Fibroblast of mammary gland (primary cell): ENCODE results near the gene PIK3C2G.

Source experiments
- DNase-seq: peaks from one replicate; pipeline ENCODE4 v3.0.0-alpha.2; 2010; ENCODE audit warnings: low read depth
- H3K4me3 ChIP-seq: 2 replicates; pipeline ENCODE4 v1.5.1; 2011; ENCODE audit warnings: low read depth, mild to moderate bottlenecking, low read length, moderate library complexity; ENCODE audit not compliant: control insufficient read depth
- TF ChIP-seq, protein P1 (sequence below): conservative IDR thresholded peaks from 2 replicates; pipeline ENCODE4 v1.5.1; 2011; ENCODE audit warnings: low read depth, low read length, inconsistent platforms; ENCODE audit not compliant: control insufficient read depth, insufficient read depth

PIK3C2G gene

DNA sequence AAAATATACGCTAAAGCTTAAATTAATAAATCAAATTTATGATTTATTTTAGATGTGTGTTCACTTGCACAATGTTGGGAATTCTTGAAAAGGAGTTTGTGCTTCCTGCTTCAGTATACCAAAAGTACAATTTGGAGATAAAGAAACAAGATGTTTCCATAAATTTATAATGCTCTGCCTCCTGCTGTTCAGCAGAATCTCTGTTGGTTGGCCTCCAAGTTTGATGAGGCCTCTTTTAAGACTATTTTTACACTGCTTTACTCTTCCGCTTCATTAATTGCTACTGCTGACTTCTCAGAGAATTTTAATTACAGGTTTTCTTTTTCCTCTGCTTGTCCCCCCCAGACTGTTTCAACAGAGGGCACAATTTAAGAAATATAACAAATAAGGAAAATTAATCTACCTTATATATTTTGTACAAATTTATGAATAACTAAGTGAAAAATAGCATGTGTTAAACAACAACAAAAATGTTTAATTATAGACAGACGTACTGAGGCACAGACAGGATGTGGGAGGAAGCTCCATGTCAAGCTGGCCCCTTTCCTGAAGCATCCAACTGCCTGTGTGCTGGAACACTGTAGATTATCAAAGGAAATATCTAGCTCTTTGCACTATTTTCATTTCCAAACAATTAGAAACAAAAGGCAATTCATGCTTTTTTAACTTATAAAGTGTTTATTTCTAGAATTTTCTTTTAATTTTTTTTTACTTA lies 83.9 kb downstream of the PIK3C2G start:
- no peak overlapping the region for H3K4me3 ChIP-seq
- TF ChIP-seq, protein P1, sequence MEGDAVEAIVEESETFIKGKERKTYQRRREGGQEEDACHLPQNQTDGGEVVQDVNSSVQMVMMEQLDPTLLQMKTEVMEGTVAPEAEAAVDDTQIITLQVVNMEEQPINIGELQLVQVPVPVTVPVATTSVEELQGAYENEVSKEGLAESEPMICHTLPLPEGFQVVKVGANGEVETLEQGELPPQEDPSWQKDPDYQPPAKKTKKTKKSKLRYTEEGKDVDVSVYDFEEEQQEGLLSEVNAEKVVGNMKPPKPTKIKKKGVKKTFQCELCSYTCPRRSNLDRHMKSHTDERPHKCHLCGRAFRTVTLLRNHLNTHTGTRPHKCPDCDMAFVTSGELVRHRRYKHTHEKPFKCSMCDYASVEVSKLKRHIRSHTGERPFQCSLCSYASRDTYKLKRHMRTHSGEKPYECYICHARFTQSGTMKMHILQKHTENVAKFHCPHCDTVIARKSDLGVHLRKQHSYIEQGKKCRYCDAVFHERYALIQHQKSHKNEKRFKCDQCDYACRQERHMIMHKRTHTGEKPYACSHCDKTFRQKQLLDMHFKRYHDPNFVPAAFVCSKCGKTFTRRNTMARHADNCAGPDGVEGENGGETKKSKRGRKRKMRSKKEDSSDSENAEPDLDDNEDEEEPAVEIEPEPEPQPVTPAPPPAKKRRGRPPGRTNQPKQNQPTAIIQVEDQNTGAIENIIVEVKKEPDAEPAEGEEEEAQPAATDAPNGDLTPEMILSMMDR, result no peak
- DNase-seq, result peak; percentile 10

DNA sequence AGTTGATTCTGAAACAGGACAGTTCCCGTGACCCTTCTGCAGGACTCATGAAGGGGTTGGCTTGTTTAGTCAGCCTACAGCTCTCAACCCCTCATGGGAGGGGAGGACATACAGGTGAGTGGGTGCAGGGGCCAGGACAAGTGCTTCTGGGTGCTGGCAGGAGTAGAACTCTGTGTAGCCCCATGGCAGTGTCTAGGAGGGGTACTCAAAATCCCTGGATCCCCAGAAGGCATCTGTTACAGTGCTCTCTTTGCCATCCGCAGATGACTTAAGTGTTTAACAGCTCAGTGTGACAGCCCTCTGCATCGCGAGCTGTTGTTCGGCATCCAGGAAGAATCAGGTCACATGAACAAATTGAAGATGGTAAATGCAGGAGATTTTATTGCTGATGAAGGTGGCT lies 91.0 kb downstream of the PIK3C2G start:
- TF ChIP-seq, protein P1, result no peak
- H3K4me3 ChIP-seq, result no peak overlapping the region
- no peak for DNase-seq

DNA sequence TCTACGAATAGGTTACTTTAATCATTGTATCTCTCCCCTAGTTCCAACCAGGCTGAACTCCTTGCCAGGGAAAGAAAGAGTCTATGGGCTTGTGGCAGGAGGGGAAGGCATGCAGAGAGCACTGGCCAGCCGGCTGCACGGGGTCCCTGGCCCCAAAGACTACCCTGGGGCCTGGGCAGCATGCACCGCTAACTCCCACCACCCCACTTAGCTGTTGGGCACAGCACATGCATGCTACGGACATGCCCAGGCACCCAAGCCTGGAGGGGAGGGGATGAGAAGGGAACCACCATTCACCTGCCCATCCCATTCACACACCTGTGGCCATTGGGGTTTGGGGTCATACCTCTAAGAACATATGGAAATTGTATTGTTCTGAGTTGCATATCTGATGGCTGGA lies 94.1 kb downstream of the PIK3C2G start:
- TF ChIP-seq, protein P1, result no peak
- DNase-seq, result no peak
- no peak overlapping the region for H3K4me3 ChIP-seq

DNA sequence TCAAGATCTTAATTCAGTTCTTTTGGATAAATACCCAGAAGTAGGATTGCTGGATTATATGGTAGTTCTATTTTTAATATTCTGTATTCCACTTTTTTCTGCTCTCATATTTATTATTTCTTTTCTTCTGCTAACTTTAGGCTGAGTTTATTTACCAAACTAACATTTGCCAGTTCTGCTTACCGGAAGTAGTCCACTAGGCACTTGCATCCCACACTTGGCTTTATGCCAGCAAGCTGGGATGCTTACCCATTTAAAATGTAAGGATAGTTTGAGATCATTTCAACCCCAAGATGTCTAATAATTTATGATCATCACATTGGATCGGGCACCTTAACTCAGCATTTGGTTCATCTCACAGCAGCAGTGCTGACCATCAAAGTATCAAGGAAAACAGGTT lies 96.8 kb downstream of the PIK3C2G start:
- no peak overlapping the region for H3K4me3 ChIP-seq
- no peak for DNase-seq
- TF ChIP-seq, protein P1, result no peak

DNA sequence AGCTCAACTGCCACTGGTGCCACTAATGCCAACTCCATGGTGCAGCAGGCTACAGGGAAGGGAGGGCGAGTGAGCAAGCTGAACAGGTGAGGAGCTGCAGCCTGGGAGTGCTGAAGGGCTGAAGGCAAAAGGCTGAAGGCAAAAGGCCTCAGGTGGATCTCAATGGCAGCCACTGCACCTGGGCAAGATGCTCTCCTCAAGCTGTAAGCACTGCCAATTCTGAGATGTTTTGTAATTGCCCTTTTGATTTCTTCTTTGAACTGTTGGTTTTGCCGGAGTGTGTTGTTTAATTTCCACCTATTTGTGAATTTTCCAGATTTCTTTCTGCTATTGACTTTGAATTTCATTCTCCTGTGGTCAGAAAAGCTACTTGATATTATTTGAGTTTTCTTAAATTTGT lies 97.6 kb downstream of the PIK3C2G start:
- TF ChIP-seq, protein P1, result no peak
- no peak overlapping the region for H3K4me3 ChIP-seq
- no peak for DNase-seq

DNA sequence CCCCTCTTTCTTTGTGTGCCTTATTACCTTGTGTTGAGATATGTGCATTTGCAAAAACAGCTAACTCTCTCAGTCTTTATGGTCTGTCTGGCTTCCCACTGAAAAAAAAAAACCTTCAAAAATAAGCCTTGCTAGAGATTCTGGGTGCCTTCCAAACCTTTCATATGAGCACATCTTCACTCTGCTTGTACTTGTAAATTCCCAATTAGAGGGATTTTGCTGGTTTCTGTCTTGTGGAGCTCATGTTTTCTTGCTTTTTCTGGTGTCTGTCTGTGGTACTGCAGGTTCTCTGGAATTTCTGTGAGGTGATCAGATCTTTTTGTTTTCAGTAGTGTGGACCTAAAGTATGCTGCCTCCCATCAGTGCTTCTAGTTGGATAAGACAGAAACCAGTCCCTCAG lies 100.1 kb downstream of the PIK3C2G start:
- H3K4me3 ChIP-seq, result no peak overlapping the region
- TF ChIP-seq, protein P1, result peak; percentile 5
- no peak for DNase-seq
